Measurements from ENCODE around the gene UBE2R2.

GRCh38 chr9:33816327-33817252 lies at the start of gene UBE2R2:
- TF ChIP-seq POLR2A (IDR thresholded peaks at IDR 0.05; ENCODE audit: low read depth, low read length) (peak; percentile 77), TAF1 (IDR thresholded peaks at IDR 0.05; ENCODE audit: borderline replicate concordance, low read depth, low read length) (no peak; the same call in none of the 2 replicates)
